Activated naive CD4-positive, alpha-beta T cell treated with anti-CD3 and anti-CD28 coated beads for 36 hours (primary cell): Measurements from ENCODE around the gene MED14. TPM values are rescaled to one million over a fixed set of nuclear protein-coding genes. Genes with fewer than 3 reads are reported as not detected.
A peak's percentile ranks its signal among the peaks of the same experiment; 100 is the strongest.

ENCODE experiments used
- CTCF ChIA-PET: fragments of 350-600 bp; sonication (Branson Sonifier 250); formaldehyde crosslinking; loops from one replicate; lab custom pipeline; 2021; ENCODE audit warnings: antibody characterized with exemption; lab: Charles Lee
- DNase-seq: peaks from one replicate; pipeline ENCODE4 v3.0.0-alpha.2; 2020
- H3K27ac Mint-ChIP-seq: one replicate; pipeline ENCODE4 v1.8.0; 2021; ENCODE audit warnings: mild to moderate bottlenecking, mixed read lengths
- H3K27me3 Mint-ChIP-seq: one replicate; pipeline ENCODE4 v1.8.0; 2021; ENCODE audit warnings: low read depth, mixed read lengths
- H3K36me3 Mint-ChIP-seq: one replicate; pipeline ENCODE4 v1.8.0; 2021; ENCODE audit warnings: low read depth, mixed read lengths
- H3K4me1 Mint-ChIP-seq: one replicate; pipeline ENCODE4 v1.8.0; 2021; ENCODE audit warnings: low read depth, mixed read lengths
- H3K4me3 Mint-ChIP-seq: one replicate; pipeline ENCODE4 v1.8.0; 2021; ENCODE audit warnings: mild to moderate bottlenecking, moderate library complexity, mixed read lengths
- H3K9me3 Mint-ChIP-seq: one replicate; pipeline ENCODE4 v1.8.0; 2021; ENCODE audit warnings: mixed read lengths
- intact Hi-C: fragments of 100-400 bp; cut with micrococcal nuclease; formaldehyde crosslinking; loops from one replicate; pipeline ENCODE4 v1.15.1; 2023
- total RNA-seq, 2 experiments: library from RNA; stranded (reverse); gene quantifications; one replicate each; pipeline ENCODE4 v1.2.3, GENCODE V29; 2021

MED14 gene
- total RNA-seq, 2 experiments from 2014 or later: 47.3 to 50.8 TPM

GRCh38 chrX:40617566-40617965 is 117.8 kb downstream of the MED14 start:
- no peak overlapping the region for H3K4me3 Mint-ChIP-seq
- intact Hi-C loops: no loop called here
- CTCF ChIA-PET: interaction anchor here (0.8 to 1.0 kb wide), 2 partner anchors 32 to 48 kb away, joined by 3 to 4 read pairs; no protein-coding TSS in a partner anchor
- H3K9me3 Mint-ChIP-seq: no peaks in the 10 kb centered on the region
- H3K27me3 Mint-ChIP-seq: no peaks in the 10 kb centered on the region
- no peak for DNase-seq
- H3K36me3 Mint-ChIP-seq: no peaks in the 10 kb centered on the region
- no peaks in the 10 kb centered on the region for H3K4me1 Mint-ChIP-seq
- H3K27ac Mint-ChIP-seq: peak overlapping the region; percentile 41

- H3K9me3 Mint-ChIP-seq: no peaks in the 10 kb centered on the region
- H3K36me3 Mint-ChIP-seq: no peaks in the 10 kb centered on the region
- no peaks in the 10 kb centered on the region for H3K4me1 Mint-ChIP-seq
- no peaks in the 10 kb centered on the region for H3K27me3 Mint-ChIP-seq
- CTCF ChIA-PET: no interaction called here
- no peak overlapping the region for H3K27ac Mint-ChIP-seq
- DNase-seq: no peak
- H3K4me3 Mint-ChIP-seq: no peak overlapping the region
- intact Hi-C loops: no loop called here
These were observed 119.4 kb downstream of the MED14 start for GRCh38 chrX:40615976-40616375.

GRCh38 chrX:40612511-40612910 is 122.8 kb downstream of the MED14 start:
- no peak for DNase-seq
- CTCF ChIA-PET: interaction anchor here (0.6 kb wide), 1 partner anchor 225 kb away, joined by 3 read pairs; no protein-coding TSS in a partner anchor
- Mint-ChIP-seq H3K36me3 (no peaks in the 10 kb centered on the region), H3K4me3 (no peak overlapping the region), H3K27ac (no peak overlapping the region), H3K4me1 (no peaks in the 10 kb centered on the region), H3K9me3 (no peaks in the 10 kb centered on the region), H3K27me3 (no peaks in the 10 kb centered on the region)
- intact Hi-C loops: no loop called here

GRCh38 chrX:40607381-40607780 is 128.0 kb downstream of the MED14 start:
- intact Hi-C loops: no loop called here
- DNase-seq: no peak
- Mint-ChIP-seq H3K4me1 (no peaks in the 10 kb centered on the region), H3K27ac (no peak overlapping the region), H3K4me3 (no peak overlapping the region), H3K9me3 (no peaks in the 10 kb centered on the region), H3K27me3 (no peaks in the 10 kb centered on the region), H3K36me3 (peaks cover 2% of the 10 kb centered on the region)
- CTCF ChIA-PET: no interaction called here

GRCh38 chrX:40603446-40603845 is 131.9 kb downstream of the MED14 start:
- CTCF ChIA-PET: interaction anchor here (0.5 kb wide), 1 partner anchor 190 kb away, joined by 3 read pairs; no protein-coding TSS in a partner anchor
- Mint-ChIP-seq H3K27ac (peak overlapping the region; percentile 61), H3K27me3 (no peaks in the 10 kb centered on the region)

More at GRCh38 chrX:40603446-40603845, 131.9 kb downstream of the MED14 start:
- intact Hi-C loops: no loop called here
- Mint-ChIP-seq H3K4me1 (no peaks in the 10 kb centered on the region), H3K9me3 (no peaks in the 10 kb centered on the region), H3K4me3 (no peak overlapping the region), H3K36me3 (peaks cover 11% of the 10 kb centered on the region)
- DNase-seq: no peak

Other genes with a start within 250 kb of the MED14 start
- 10 to 100 TPM; 47.4 to 53.9 TPM for gene ATP6AP2, start 154.6 kb downstream of the MED14 start, total RNA-seq
- not detected for gene MPC1L, start 112.1 kb downstream of the MED14 start, total RNA-seq
- 10 to 100 TPM; 23.2 to 23.3 TPM for gene CXorf38, start 88.0 kb downstream of the MED14 start, total RNA-seq